ENCODE measurements around the gene ZFR.
A peak's percentile ranks its signal among the peaks of the same experiment; 100 is the strongest.
"Not testable (repeated sequence)": the region's sequence is repeated elsewhere in the genome, so short reads cannot be mapped to it uniquely, and the experiment has no call there.

Gene ZFR

DNA sequence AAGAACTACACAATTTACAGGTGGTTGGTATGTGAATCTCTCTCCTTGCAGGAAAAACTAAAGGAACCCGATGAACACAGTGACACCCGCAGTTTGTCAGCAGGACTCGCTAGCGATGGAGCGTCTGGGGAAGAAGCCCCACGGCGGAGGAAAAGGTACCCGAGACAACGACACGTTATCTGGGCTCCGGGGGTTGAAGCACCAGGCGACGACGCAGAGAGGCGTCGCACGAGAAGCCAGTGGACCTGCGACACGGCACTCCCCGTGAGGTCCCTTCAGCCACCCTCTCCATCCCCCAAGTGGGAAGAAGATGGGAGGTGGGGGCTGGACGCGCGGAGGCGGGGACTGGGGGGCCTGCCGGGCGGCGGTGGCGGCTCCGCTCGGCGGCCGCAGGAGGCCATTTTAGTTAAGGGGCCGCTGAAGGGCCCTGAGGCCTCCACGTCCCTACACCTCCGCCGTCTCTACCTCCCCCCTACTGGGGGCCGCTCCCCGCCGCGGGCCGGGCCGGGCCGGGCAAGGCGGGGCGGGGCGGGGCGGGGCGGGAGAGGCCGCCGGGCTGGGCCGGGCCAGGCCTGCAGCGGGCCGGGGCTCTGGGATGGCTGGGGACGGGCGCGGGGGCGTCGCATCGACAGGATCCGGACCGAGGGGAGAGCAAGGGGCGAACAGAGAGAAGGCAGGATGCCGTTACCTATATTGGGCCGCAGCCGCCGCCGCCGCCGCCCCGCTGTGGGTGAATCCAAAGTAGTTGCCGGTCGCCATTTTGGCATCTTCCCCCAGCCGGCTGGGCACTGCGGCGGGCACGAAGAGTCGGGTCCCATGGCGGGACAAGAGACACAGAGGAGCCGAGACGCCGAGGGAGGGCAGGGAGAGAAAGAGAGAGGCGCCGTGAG, 754 bp downstream of the ZFR start:
- peak; percentile 31 for DNase-seq
- Mint-ChIP-seq H3K4me1 (peaks cover 22 to 39% of the 10 kb centered on the region in 2 donors), H3K27me3 (no peaks in the 10 kb centered on the region), H3K27ac (peak overlapping the region; percentile 93), H3K9me3 (peaks cover 0 to 7% of the 10 kb centered on the region in 2 donors), H3K4me3 (peak overlapping the region; percentile 87 to 94), H3K36me3 (peaks cover 3 to 4% of the 10 kb centered on the region in 2 donors)
- peak; percentile 53 to 64 for ATAC-seq (replicated peaks)

DNA sequence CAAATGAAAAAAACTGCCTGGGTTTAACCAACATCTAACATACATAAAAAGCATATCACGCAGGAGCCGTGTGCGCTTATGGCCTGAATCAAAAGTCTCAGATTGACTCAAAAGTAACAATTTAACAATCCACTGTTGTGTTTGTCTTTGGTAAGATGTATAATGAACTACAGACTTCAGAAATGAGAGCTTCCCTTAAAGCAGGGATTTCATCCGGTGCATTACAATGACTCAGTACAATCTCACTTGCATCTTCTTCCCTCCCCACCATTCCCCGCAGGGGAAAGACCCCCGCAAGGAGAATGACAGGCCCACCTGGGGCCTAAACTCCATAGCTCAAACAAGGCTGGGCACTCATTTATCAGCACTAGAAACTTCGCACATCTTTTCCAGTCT, 1.4 kb downstream of the ZFR start:
- Mint-ChIP-seq H3K9me3 (peaks cover 0 to 7% of the 10 kb centered on the region in 2 donors), H3K27me3 (no peaks in the 10 kb centered on the region), H3K4me1 (peaks cover 24 to 44% of the 10 kb centered on the region in 2 donors), H3K27ac (peak overlapping the region; percentile 93), H3K36me3 (peaks cover 3 to 4% of the 10 kb centered on the region in 2 donors), H3K4me3 (peak overlapping the region; percentile 87 to 94)
- peak in 1 of 2 donors; percentile 7 for ATAC-seq (replicated peaks)
- no peak for DNase-seq

DNA sequence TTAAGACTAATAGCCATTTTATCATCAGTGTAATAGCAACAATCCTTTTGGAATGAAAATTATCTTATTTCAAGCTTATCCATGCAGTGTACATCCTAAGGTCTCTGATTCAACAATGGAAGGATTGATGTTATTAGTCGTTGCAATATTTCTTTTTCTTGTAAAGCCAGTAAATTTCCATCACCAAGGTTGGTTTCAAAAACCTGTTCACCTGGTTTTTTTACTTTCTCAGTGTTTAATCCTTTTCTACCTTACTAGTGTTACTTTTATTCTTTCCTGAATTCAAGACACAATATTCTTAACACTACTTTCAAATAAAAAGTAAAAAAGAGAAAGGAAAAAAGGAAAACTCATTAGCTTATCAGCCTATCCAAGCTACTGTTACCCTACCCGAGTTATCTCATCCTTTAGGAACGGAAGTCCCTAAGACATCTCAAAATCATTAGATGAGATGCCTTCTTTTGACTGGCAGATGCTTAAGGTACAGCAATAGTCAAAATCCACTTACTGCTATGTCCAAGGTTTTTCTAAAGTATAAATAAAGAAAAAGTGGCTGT, 5.4 kb downstream of the ZFR start:
- Mint-ChIP-seq H3K4me1 (peaks cover 7 to 19% of the 10 kb centered on the region in 2 donors), H3K4me3 (no peak overlapping the region), H3K36me3 (peaks cover 3 to 4% of the 10 kb centered on the region in 2 donors), H3K27ac (no peak overlapping the region), H3K9me3 (no peaks in the 10 kb centered on the region), H3K27me3 (no peaks in the 10 kb centered on the region)
- ATAC-seq (replicated peaks) (no peak), DNase-seq (no peak)

DNA sequence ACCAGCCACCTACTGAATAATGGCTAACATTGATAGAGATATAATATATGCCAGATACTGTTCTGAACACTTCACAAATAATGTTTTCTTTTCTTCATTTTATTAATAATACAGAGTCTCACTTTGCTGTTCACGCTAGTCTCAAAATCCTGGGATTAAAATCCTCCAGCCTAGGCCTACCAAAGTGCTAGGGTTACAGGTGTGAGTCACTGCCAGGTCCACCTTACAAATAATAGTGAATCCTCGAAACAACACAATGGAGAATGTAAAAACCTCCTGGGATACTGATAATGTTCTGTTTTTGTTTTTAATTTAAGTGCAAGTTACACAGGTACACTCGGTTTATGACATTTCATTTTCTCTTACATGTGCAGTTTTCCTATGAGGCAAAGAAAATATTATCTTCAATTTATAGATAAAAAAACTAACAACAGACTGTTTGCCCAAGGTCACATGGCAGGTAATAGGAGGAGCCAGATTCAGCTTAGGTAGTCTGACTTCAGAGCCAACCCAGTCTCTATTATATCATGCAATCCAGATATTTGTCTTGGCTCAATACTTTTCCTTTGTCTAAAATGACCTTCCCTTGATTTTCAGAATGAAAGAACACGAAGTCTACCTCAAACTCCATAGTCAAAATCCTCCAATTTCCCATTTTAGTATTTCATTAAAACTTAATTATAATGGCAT, 7.8 kb downstream of the ZFR start:
- Mint-ChIP-seq H3K27ac (no peak overlapping the region), H3K36me3 (peaks cover 13 to 18% of the 10 kb centered on the region in 2 donors), H3K4me1 (peaks cover 15 to 26% of the 10 kb centered on the region in 2 donors), H3K9me3 (peaks cover 0 to 2% of the 10 kb centered on the region in 2 donors), H3K27me3 (no peaks in the 10 kb centered on the region), H3K4me3 (no peak overlapping the region)
- DNase-seq = no peak
- no peak for ATAC-seq (replicated peaks)

DNA sequence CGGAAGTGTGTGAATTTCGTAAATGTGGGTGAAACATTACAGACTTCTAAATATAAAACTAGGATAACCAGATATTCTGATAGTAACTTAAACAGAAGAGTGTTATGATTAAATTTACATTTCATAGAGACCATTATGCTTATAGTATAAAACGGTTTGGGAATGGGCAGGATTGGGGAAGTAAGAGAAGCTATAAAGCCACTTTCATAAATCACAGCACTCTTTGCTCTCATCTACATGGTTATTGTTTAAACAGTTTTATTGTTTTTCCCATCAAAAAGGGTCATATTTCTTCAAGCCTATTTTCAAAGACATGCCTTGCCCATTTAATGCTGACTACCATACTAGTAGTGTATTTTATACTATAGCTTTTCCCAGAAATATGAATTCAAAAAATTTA, 9.2 kb downstream of the ZFR start:
- Mint-ChIP-seq H3K36me3 (peaks cover 11 to 22% of the 10 kb centered on the region in 2 donors), H3K9me3 (peaks cover 0 to 2% of the 10 kb centered on the region in 2 donors), H3K27ac (no peak overlapping the region), H3K4me3 (no peak overlapping the region), H3K4me1 (peaks cover 18 to 39% of the 10 kb centered on the region in 2 donors), H3K27me3 (no peaks in the 10 kb centered on the region)
- no peak for DNase-seq
- ATAC-seq (replicated peaks) = no peak

DNA sequence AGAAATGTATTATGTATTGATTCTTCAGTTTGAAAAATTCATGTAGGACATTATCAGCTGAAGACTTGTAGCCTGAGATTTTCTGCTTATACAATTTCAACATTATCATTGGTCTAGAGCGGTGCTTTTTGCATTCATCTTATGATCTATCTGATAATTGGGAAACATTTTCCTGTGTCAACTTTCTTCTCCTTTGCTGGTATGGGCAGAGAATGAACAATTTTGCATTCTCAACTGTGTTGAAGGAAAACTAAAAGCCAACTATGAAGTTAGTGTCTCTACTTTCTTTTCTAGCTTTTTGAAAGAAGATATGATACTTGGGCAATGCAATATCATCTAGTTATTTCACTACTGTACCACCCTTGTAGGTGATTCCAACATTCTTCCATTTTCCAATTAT, 10.3 kb downstream of the ZFR start:
- ATAC-seq (replicated peaks) (no peak), DNase-seq (no peak)
- Mint-ChIP-seq H3K4me1 (peaks cover 20 to 44% of the 10 kb centered on the region in 2 donors), H3K27ac (no peak overlapping the region), H3K4me3 (no peak overlapping the region), H3K9me3 (peaks cover 0 to 2% of the 10 kb centered on the region in 2 donors), H3K36me3 (peaks cover 19 to 31% of the 10 kb centered on the region in 2 donors), H3K27me3 (no peaks in the 10 kb centered on the region)

DNA sequence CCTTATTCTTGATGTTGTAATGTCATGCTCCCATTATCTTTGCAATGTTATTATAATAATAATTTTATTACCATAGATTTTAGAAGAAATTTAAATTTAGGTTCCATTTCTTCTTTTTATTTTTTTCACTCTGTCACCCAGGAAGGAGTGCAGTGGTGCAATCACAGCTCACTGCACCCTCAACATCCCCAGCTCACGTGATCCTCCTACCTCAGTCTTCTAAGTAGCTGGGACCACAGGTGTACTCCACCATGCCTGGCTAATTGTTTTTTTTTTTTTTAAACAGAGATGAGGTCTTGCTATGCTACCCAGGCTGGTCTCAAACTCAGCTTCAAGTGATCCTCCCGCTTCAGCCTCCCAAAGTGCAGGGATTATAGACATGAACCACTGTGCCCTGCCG, 11.9 kb downstream of the ZFR start:
- DNase-seq = no peak
- H3K36me3 Mint-ChIP-seq = peaks cover 22 to 44% of the 10 kb centered on the region in 2 donors
- H3K9me3 Mint-ChIP-seq = peaks cover 0 to 2% of the 10 kb centered on the region in 2 donors
- ATAC-seq (replicated peaks) = no peak
- no peak overlapping the region for H3K27ac Mint-ChIP-seq
- no peaks in the 10 kb centered on the region for H3K27me3 Mint-ChIP-seq
- H3K4me1 Mint-ChIP-seq = peaks cover 23 to 45% of the 10 kb centered on the region in 2 donors
- H3K4me3 Mint-ChIP-seq = no peak overlapping the region

DNA sequence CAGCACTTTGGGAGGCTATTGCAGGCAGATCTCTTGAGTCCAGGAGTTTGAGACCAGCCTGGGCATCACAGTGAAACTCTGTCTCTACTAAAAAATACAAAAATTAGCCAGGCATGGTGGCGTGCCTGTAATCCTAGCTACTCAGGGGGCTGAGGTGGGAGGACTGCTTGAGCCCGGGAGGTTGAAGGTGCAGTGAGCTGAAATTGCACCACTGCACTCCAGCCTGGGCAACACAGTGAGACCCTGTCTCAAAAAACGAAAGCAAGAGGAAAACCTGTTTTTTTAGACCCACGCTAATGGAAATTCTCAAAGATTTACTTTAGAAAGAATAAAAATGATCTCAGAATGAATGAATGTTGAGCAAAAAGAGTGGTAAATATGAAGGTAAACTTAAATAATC, 13.7 kb downstream of the ZFR start:
- not testable (repeated sequence) for ATAC-seq (replicated peaks); H3K4me3 Mint-ChIP-seq; H3K9me3 Mint-ChIP-seq; H3K27me3 Mint-ChIP-seq; H3K27ac Mint-ChIP-seq; DNase-seq
- peaks cover 37 to 61% of the 10 kb centered on the region in 2 donors for H3K36me3 Mint-ChIP-seq
- peaks cover 23 to 45% of the 10 kb centered on the region in 2 donors for H3K4me1 Mint-ChIP-seq

DNA sequence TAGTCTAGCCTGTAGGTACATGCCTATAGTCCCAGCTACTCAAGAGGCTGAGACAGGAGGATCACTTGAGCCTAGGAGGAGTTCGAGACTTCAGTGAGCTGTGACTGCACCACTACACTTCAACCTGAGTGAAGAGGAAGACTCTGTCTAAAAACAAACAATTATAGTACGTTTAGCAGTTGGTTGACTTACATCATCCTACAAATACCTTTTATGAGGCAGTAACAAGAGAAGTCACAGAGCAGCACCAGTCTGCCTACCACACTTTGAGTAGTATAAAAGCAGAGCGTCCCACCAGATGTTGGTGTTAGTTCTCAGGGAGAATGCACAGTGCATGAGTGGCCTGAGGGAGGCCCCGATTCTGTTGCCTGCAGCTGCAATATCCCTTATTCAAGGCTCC, 16.1 kb downstream of the ZFR start:
- ATAC-seq (replicated peaks) (no peak), DNase-seq (no peak)
- no peak overlapping the region for H3K27ac Mint-ChIP-seq
- no peak overlapping the region for H3K4me3 Mint-ChIP-seq
- H3K27me3 Mint-ChIP-seq = no peaks in the 10 kb centered on the region
- peaks cover 26 to 60% of the 10 kb centered on the region in 2 donors for H3K4me1 Mint-ChIP-seq
- H3K9me3 Mint-ChIP-seq = peaks cover 4 to 8% of the 10 kb centered on the region in 2 donors
- peaks cover 42 to 70% of the 10 kb centered on the region in 2 donors for H3K36me3 Mint-ChIP-seq

DNA sequence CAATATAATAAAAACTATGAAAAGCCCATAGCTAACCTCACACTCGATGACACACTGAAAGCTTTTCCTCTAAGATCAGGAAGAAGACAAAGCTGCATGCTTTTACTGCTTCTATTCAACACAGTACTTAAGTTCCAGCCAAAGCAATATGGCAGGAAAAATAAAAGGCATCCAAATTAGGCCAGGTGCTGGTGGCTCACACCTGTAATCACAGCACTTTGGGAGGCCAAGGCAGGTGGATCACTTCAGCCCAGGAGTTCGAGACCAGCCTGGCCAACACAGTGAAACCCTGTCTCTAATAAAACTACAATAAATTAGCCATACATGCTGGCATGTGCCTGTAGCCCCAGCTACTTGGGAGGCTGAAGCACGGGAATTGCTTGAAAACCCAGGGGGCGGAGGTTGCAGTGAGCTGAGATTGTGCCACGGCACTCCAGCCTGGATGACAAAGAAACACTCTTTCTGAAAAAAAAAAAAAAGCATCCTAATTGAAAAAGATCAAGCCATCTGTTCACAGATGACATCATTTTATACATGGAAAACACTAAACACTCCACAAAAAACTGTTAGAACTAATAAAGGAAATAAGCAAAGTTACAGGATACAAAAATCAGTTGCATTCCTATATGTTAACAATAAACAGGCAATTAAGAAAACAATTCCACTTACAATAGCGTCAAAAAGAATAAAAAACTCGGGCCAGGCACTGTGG, 17.9 kb downstream of the ZFR start:
- no peaks in the 10 kb centered on the region for H3K27me3 Mint-ChIP-seq
- ATAC-seq (replicated peaks) (no peak), DNase-seq (no peak)
- peaks cover 4 to 8% of the 10 kb centered on the region in 2 donors for H3K9me3 Mint-ChIP-seq
- peaks cover 33 to 59% of the 10 kb centered on the region in 2 donors for H3K36me3 Mint-ChIP-seq
- H3K27ac Mint-ChIP-seq = no peak overlapping the region
- peaks cover 23 to 57% of the 10 kb centered on the region in 2 donors for H3K4me1 Mint-ChIP-seq
- H3K4me3 Mint-ChIP-seq = no peak overlapping the region

DNA sequence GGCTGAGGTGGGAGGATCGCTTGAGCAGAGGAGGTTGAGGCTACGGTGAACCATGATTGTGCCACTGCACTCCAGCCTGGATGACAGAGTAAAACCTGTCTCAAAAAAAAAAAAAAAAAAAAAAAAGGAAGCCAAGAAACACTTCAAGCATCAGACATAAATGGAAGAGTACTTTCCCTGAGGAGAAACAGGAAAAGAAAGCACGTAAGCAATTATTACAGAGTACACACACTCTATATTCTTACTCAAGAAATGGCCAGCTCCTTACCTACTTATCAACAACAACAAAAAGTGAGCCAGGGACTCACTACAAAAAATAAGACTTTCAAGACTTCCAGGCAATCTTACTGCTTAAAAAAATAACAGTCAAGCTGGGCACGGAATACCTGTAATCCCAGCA, 21.8 kb downstream of the ZFR start:
- peaks cover 23 to 40% of the 10 kb centered on the region in 2 donors for H3K36me3 Mint-ChIP-seq
- H3K27me3 Mint-ChIP-seq = no peaks in the 10 kb centered on the region
- H3K27ac Mint-ChIP-seq = peak overlapping the region; percentile 31
- ATAC-seq (replicated peaks) (no peak), DNase-seq (no peak)
- H3K4me3 Mint-ChIP-seq = no peak overlapping the region
- H3K4me1 Mint-ChIP-seq = peaks cover 13 to 34% of the 10 kb centered on the region in 2 donors
- peaks cover 4 to 8% of the 10 kb centered on the region in 2 donors for H3K9me3 Mint-ChIP-seq

DNA sequence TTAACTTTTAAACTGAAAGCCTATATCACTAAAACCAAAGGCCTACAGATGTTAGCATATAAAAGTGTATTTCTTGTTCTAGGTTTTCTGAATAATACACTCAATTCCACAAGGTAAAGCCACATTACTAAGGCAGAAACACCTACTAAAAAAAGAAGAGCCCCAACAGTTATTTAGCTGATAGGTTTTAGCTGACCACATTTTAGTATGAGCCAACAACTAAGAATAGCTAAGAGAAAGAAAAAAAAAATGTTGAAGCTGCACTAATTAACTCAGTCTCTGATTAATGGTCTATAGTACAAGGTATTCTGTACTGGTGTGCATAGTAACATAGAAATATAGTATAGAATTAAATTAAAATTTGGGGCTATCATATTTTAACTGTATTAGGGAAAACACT, 23.5 kb downstream of the ZFR start:
- Mint-ChIP-seq H3K27ac (no peak overlapping the region), H3K36me3 (peaks cover 8 to 33% of the 10 kb centered on the region in 2 donors), H3K27me3 (no peaks in the 10 kb centered on the region)

DNA sequence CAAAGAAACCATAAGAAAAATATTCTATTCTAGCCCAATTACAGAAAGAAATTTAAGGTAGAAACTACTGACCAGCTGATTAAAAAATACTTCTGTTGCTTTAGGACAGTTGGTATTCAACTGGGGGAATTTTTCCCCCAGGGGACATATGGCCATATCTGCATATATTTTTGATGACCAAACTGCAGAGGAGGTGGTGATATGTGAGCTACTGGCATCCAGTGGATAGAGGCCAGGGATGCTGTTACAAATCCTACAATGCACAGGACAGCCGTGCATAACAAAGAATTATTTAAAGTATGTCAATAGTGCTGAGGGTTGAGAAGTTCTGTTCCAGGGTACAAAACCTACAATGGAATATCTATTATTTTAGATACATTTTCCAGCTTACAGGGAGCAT, 24.0 kb downstream of the ZFR start:
- no peak for ATAC-seq (replicated peaks)
- no peak for DNase-seq
- Mint-ChIP-seq H3K4me1 (peaks cover 13 to 33% of the 10 kb centered on the region in 2 donors), H3K9me3 (no peaks in the 10 kb centered on the region), H3K4me3 (no peak overlapping the region), H3K27me3 (no peaks in the 10 kb centered on the region), H3K36me3 (peaks cover 8 to 32% of the 10 kb centered on the region in 2 donors), H3K27ac (peak overlapping the region; percentile 20)

More for the DNA sequence above, 23.5 kb downstream of the ZFR start:
- peaks cover 13 to 34% of the 10 kb centered on the region in 2 donors for H3K4me1 Mint-ChIP-seq
- no peak for ATAC-seq (replicated peaks)
- no peak overlapping the region for H3K4me3 Mint-ChIP-seq
- DNase-seq = no peak
- no peaks in the 10 kb centered on the region for H3K9me3 Mint-ChIP-seq

DNA sequence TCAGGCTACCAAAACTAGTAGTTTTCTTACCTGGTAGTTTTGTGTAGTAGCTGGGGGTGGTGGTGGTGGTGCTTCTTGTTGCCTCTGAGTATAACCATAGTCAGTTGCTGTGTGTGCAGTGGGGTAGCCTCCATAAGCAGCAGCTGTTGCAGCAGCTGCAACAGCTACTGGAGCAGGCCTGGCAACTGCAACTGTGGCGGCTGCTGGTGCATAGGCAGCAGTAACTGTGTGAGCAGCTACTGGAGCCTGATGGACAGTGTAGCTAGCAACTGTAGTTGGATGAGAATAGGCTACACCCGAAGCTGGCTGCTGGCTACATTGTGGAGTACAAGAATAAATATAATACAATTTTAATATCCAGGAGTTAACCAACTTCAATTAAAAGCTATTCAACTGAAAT, 24.7 kb downstream of the ZFR start:
- no peaks in the 10 kb centered on the region for H3K9me3 Mint-ChIP-seq
- DNase-seq (no peak), ATAC-seq (replicated peaks) (no peak)
- peaks cover 9 to 26% of the 10 kb centered on the region in 2 donors for H3K4me1 Mint-ChIP-seq
- no peak overlapping the region for H3K4me3 Mint-ChIP-seq
- H3K27me3 Mint-ChIP-seq = no peaks in the 10 kb centered on the region
- H3K27ac Mint-ChIP-seq = peak overlapping the region; percentile 42
- H3K36me3 Mint-ChIP-seq = peaks cover 8 to 33% of the 10 kb centered on the region in 2 donors

Measured in stimulated activated naive B cell treated with anti-CD40 and anti-IgM and Interleukin-4, amounts not matched to agents 10 μg/mL and 1 μg/mL and 100 μg/mL, for 72 hours (primary cell).